MM.1S (cell line): ENCODE measurements around the gene HUWE1.

ENCODE experiments used
- DNase-seq: peaks from one replicate; pipeline ENCODE4 v3.0.0-alpha.2; 2015
- H2AFZ ChIP-seq: fragments of 300-600 bp; sonication (generic); 2 replicates; pipeline ENCODE4 v1.6.0; 2016; ENCODE audit warnings: antibody characterized with exemption, low read length
- H3F3A ChIP-seq: fragments of 300-600 bp; sonication (generic); 2 replicates; pipeline ENCODE4 v1.6.1; 2016; ENCODE audit warnings: mild to moderate bottlenecking, antibody characterized with exemption, low read length, moderate library complexity, mixed read lengths; ENCODE audit not compliant: insufficient read depth
- H3K27ac ChIP-seq: fragments of 300-600 bp; sonication (generic); 2 replicates; pipeline ENCODE4 v1.5.1; 2016; ENCODE audit warnings: mild to moderate bottlenecking, low read length
- H3K27me3 ChIP-seq: fragments of 300-600 bp; sonication (generic); replicated peaks from 2 replicates; pipeline ENCODE4 v1.6.0; 2016; ENCODE audit warnings: low read length; ENCODE audit not compliant: insufficient read depth
- H3K36me3 ChIP-seq: fragments of 300-600 bp; sonication (generic); replicated peaks from 2 replicates; pipeline ENCODE4 v1.6.1; 2016; ENCODE audit warnings: mild to moderate bottlenecking, low read length, mixed read lengths; ENCODE audit not compliant: insufficient read depth
- H3K4me1 ChIP-seq: fragments of 300-600 bp; sonication (generic); 2 replicates; pipeline ENCODE4 v1.6.1; 2016; ENCODE audit warnings: low read length, mixed read lengths
- H3K4me2 ChIP-seq: fragments of 300-600 bp; sonication (generic); 2 replicates; pipeline ENCODE4 v1.6.0; 2016; ENCODE audit warnings: low read depth, low read length
- H3K4me3 ChIP-seq: fragments of 300-600 bp; sonication (generic); 2 replicates; pipeline ENCODE4 v1.5.1; 2016; ENCODE audit warnings: low read length, mixed read lengths
- H3K79me2 ChIP-seq: fragments of 300-600 bp; sonication (generic); 2 replicates; pipeline ENCODE4 v1.6.1; 2016; ENCODE audit warnings: mixed run types, low read length, mixed read lengths
- H3K9ac ChIP-seq: fragments of 300-600 bp; sonication (generic); 2 replicates; pipeline ENCODE4 v1.6.1; 2016; ENCODE audit warnings: low read length, mixed read lengths
- H3K9me2 ChIP-seq: fragments of 300-600 bp; sonication (generic); replicated peaks from 2 replicates; pipeline ENCODE4 v1.6.1; 2016; ENCODE audit warnings: mild to moderate bottlenecking, low read length, mixed read lengths; ENCODE audit not compliant: insufficient read depth
- H3K9me3 ChIP-seq: fragments of 300-600 bp; sonication (generic); replicated peaks from 2 replicates; pipeline ENCODE4 v1.6.1; 2016; ENCODE audit warnings: mild to moderate bottlenecking, low read length, mixed read lengths; ENCODE audit not compliant: insufficient read depth
- H4K20me1 ChIP-seq: fragments of 300-600 bp; sonication (generic); 2 replicates; pipeline ENCODE4 v1.6.1; 2016; ENCODE audit warnings: mild to moderate bottlenecking, low read length, moderate library complexity, mixed read lengths; ENCODE audit not compliant: insufficient read depth
- EZH2 ChIP-seq: fragments of 300-600 bp; sonication (generic); optimal IDR thresholded peaks from 2 replicates; pipeline ENCODE3; 2017; ENCODE audit warnings: low read depth, mild to moderate bottlenecking, antibody characterized with exemption, low read length, mixed read lengths
- EZH2phosphoT487 ChIP-seq: fragments of 300-600 bp; sonication (generic); IDR thresholded peaks from 2 replicates; pipeline ENCODE4 v1.6.1; 2018; ENCODE audit warnings: antibody characterized with exemption, low read length
- TF ChIP-seq, protein P1 (sequence below): fragments of 300-600 bp; sonication (generic); IDR thresholded peaks from 2 replicates; pipeline ENCODE4 v1.5.1; 2016; ENCODE audit warnings: antibody characterized with exemption, low read length, mixed read lengths

HUWE1 gene

GRCh38 chrX:53682885-53683555, 3.5 kb downstream of the HUWE1 start:
- Histone ChIP-seq H3F3A (peaks cover 10% of the 10 kb centered on the region; the same call in 1 of the 2 replicates), H3K27ac (peak overlapping the region; percentile 97; the same call in 1 of the 2 replicates), H4K20me1 (0 out of 2 replicates have a peak, but pooled peaks cover 3% of the 10 kb centered on the region), H3K4me1 (peaks cover 6% of the 10 kb centered on the region; the same call in 1 of the 2 replicates), H3K9me2 (no peaks in the 10 kb centered on the region), H3K4me3 (peak overlapping the region; percentile 80), H3K9me3 (no peaks in the 10 kb centered on the region), H3K36me3 (no peaks in the 10 kb centered on the region; the same call in 1 of the 2 replicates), H3K9ac (peak overlapping the region; percentile 98), H2AFZ (no peak overlapping the region), H3K27me3 (no peaks in the 10 kb centered on the region), H3K79me2 (peaks cover 70% of the 10 kb centered on the region), H3K4me2 (peak overlapping the region; percentile 92)
- TF ChIP-seq EZH2phosphoT487, result no peak
- TF ChIP-seq, protein P1, sequence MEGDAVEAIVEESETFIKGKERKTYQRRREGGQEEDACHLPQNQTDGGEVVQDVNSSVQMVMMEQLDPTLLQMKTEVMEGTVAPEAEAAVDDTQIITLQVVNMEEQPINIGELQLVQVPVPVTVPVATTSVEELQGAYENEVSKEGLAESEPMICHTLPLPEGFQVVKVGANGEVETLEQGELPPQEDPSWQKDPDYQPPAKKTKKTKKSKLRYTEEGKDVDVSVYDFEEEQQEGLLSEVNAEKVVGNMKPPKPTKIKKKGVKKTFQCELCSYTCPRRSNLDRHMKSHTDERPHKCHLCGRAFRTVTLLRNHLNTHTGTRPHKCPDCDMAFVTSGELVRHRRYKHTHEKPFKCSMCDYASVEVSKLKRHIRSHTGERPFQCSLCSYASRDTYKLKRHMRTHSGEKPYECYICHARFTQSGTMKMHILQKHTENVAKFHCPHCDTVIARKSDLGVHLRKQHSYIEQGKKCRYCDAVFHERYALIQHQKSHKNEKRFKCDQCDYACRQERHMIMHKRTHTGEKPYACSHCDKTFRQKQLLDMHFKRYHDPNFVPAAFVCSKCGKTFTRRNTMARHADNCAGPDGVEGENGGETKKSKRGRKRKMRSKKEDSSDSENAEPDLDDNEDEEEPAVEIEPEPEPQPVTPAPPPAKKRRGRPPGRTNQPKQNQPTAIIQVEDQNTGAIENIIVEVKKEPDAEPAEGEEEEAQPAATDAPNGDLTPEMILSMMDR, result no peak
- TF ChIP-seq EZH2, result no peak
- DNase-seq, result peak; percentile 30

DNA sequence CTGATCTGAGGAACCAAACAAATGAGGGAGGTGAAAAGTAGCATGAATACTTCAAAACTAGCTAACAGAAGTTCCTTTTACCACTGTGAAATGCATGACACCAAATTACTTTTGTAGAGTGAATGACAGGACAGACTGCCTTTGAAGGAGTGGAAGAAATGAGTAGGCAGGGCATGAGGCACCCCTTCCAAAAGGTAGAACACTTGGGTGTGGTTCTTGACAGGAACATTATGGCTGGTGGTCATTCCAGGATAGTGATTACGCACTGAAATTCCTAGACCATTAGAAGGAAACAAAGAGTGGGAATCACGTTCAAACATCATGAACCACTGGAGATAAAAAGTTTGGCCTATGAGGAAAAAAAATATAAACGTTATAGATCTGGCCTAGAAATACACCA, 4.9 kb downstream of the HUWE1 start:
- no peaks in the 10 kb centered on the region; the same call in 1 of the 2 replicates for H3K36me3 ChIP-seq
- TF ChIP-seq EZH2phosphoT487, result no peak
- TF ChIP-seq EZH2, result no peak
- TF ChIP-seq, protein P1, result no peak
- H3K27ac ChIP-seq, result no peak overlapping the region
- no peak overlapping the region for H2AFZ ChIP-seq
- H3K27me3 ChIP-seq, result no peaks in the 10 kb centered on the region
- 0 out of 2 replicates have a peak, but pooled peaks cover 3% of the 10 kb centered on the region for H4K20me1 ChIP-seq
- no peak overlapping the region for H3K4me3 ChIP-seq
- peaks cover 81% of the 10 kb centered on the region for H3K79me2 ChIP-seq
- peaks cover 10% of the 10 kb centered on the region; the same call in 1 of the 2 replicates for H3F3A ChIP-seq
- no peak overlapping the region for H3K9ac ChIP-seq
- no peaks in the 10 kb centered on the region for H3K9me2 ChIP-seq
- peaks cover 6% of the 10 kb centered on the region; the same call in 1 of the 2 replicates for H3K4me1 ChIP-seq
- no peak for DNase-seq
- H3K4me2 ChIP-seq, result no peak overlapping the region
- no peaks in the 10 kb centered on the region for H3K9me3 ChIP-seq

- H3K36me3 ChIP-seq, result no peaks in the 10 kb centered on the region; the same call in 1 of the 2 replicates
- H4K20me1 ChIP-seq, result 0 out of 2 replicates have a peak, but pooled peaks cover 3% of the 10 kb centered on the region
- TF ChIP-seq EZH2phosphoT487 (no peak), EZH2 (no peak)
- TF ChIP-seq, protein P1, result peak; percentile 19; the same call in 1 of the 2 replicates
Observed at GRCh38 chrX:53678667-53679066, 7.9 kb downstream of the HUWE1 start.

More at GRCh38 chrX:53678667-53679066, 7.9 kb downstream of the HUWE1 start:
- Histone ChIP-seq H3K9me3 (no peaks in the 10 kb centered on the region), H3K9me2 (no peaks in the 10 kb centered on the region), H3K9ac (no peak overlapping the region), H2AFZ (no peak overlapping the region), H3F3A (0 out of 2 replicates have a peak, but pooled peaks cover under 1% of the 10 kb centered on the region), H3K79me2 (peaks cover 96% of the 10 kb centered on the region), H3K4me1 (peaks cover 6% of the 10 kb centered on the region; the same call in 1 of the 2 replicates), H3K27ac (no peak overlapping the region), H3K4me2 (no peak overlapping the region), H3K4me3 (no peak overlapping the region), H3K27me3 (no peaks in the 10 kb centered on the region)
- no peak for DNase-seq
